Coronary artery (tissue), 2 donors: ENCODE data around the gene PLAAT3.
"Not testable (repeated sequence)": the region's sequence is repeated elsewhere in the genome, so short reads cannot be mapped to it uniquely, and the experiment has no call there.

Source experiments
- DNase-seq: peaks from one replicate; pipeline ENCODE4 v3.0.0-alpha.2; 2017; ENCODE audit warnings: low spot score
- H3K27ac ChIP-seq, 2 donors: fragments of 200-600 bp; sonication (generic); one replicate each; pipeline ENCODE4 v1.5.1; 2016 to 2019
- H3K4me3 ChIP-seq: fragments of 200-600 bp; sonication (generic); 2 replicates; pipeline ENCODE4 v1.5.1; 2016; ENCODE audit warnings: mild to moderate bottlenecking, moderate library complexity
- CTCF ChIP-seq: fragments of 200-600 bp; sonication (generic); IDR thresholded peaks from one replicate; pipeline ENCODE4 v1.5.1; 2019; ENCODE audit warnings: antibody characterized with exemption

The PLAAT3 gene

DNA sequence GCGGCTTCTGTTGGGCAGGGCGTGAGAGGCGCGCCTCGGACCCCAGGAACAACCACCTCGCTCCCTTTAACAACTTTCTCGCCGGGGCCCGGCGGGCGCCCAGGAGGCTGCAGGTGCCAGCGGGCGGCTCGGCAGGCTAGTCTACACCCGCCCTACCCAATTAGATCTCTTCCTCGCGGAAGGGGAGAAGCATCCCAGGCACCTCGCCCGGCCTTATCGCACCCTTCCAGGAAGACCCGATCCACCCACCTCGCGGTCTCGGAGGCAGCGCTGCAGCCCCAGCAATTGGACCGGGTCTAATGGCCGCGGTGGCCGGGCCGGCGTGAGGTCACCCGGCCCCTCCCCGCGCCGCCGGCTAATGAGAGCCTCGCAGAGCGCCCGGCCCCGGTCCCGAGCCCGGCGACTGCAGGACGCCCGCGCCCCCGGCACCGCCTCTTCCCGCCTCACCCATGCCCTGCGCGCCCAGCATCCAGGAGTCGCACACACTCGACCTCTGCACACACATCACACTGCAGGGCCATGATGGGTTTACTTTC is at the start of gene PLAAT3:
PLAAT3 (minus strand) TSS at position 298 of the 536 bp plus-strand sequence. CDS start 419 bp downstream, outside the sequence.
- TF ChIP-seq CTCF: no peak
- peak; percentile 87 for DNase-seq
- H3K27ac ChIP-seq: peak within 1 kb of the TSS; percentile 73 to 91
- H3K4me3 ChIP-seq: peak within 1 kb of the TSS; percentile 91

DNA sequence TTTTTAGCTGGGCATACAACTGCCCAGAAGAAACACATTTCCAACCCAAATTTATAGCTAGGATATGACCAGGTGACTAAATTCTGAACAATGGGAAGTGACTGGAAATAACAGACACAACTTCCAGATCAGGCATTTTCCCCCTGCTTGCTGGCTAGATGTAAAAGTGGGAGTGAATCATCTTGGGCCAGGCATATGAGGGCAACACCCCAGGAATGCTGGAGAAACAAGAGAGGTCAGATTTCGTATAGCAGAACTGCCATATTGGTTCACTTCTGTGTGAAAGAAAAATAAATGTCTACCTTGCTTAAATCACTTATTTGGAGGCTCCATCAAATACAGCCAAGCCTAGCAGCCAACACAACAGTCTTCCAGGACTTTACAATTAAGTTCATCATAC is 49.6 kb upstream of the PLAAT3 start:
- no peak for TF ChIP-seq CTCF
- no peak overlapping the region for H3K27ac ChIP-seq

GRCh38 chr11:63660972-63661371 is 46.7 kb upstream of the PLAAT3 start:
- DNase-seq: no peak
- no peak for TF ChIP-seq CTCF
- Histone ChIP-seq H3K27ac (no peak overlapping the region), H3K4me3 (no peak overlapping the region)

More for the DNA sequence above, 49.6 kb upstream of the PLAAT3 start:
- no peak for DNase-seq
- H3K4me3 ChIP-seq: no peak overlapping the region

DNA sequence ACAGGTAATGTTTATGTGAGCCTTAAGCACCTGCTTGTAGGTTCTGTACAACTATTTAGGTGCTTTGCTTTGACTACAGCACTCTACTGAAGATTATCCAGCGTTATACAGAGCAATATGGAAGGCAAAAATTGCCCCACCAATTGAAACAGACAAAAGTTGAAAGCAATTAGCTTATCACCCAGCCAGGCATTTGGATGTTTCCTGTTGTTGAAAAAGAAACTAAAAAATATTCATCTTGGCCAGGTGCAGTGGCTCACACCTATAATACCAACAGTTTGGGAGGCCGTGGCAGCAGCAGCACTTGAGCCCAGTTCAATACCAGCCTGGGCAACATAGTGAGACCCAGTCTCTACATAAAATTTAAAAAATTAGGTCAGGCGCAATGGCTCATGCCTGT is 38.4 kb upstream of the PLAAT3 start:
- no peak for TF ChIP-seq CTCF

GRCh38 chr11:63643205-63643604 is 29.0 kb upstream of the PLAAT3 start:
- DNase-seq: no peak
- Histone ChIP-seq H3K27ac (no peak overlapping the region), H3K4me3 (no peak overlapping the region)
- TF ChIP-seq CTCF: no peak

More for the DNA sequence above, 38.4 kb upstream of the PLAAT3 start:
- no peak for DNase-seq
- Histone ChIP-seq H3K27ac (no peak overlapping the region), H3K4me3 (no peak overlapping the region)

DNA sequence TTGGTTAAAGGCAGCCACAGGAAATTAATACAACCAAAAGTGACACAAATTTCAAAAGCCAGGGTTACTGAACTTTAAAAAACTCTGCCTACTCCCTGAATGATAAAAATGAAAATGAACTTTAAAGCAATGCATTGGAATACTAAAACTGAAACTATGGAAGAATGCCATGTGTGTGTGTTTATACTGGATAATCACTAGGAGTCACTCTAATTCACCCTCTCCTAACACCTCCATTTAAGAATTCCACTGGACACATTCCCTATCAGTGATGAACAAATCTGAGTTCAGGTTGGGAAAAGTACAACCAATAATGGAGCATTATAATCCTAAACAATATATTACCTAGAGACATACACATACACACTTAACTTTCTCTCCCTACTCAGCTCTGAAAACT is 27.5 kb upstream of the PLAAT3 start:
- no peak for TF ChIP-seq CTCF
- no peak overlapping the region for H3K4me3 ChIP-seq
- H3K27ac ChIP-seq: no peak overlapping the region
- DNase-seq: no peak

DNA sequence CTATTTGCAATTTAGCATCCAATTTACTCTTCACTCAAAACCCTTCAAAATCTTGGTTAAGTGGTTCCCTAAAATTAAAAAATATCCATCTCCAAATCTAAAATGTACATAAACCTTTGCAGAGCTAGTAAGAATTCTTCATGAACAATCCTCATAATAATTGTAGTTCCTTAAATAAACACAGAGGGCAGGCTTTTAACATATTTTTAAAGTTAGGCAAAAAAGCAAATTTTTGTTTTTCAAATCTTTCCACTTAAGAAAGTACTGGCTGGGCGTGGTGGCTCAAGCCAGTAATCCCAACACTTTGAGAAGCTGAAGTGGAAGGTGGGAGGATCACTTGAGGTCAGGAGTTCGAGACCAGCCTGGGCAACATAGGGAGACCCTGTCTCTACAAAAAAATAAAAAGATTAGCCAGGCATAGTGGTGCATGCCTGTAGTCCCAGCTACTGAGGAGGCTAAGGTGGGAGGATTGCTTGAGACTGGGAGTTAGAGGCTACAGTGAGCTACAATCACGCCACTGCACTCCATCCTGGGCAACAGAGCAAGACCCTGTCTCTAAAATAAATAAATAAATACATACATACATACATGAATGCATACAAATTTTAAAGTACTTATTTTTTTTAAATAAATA is 25.1 kb upstream of the PLAAT3 start:
- DNase-seq: no peak
- Histone ChIP-seq H3K27ac (peak overlapping the region in 1 of 2 donors; percentile 8), H3K4me3 (no peak overlapping the region)
- TF ChIP-seq CTCF: peak; percentile 37

GRCh38 chr11:63638436-63638835 is 24.2 kb upstream of the PLAAT3 start:
- H3K27ac ChIP-seq, DNase-seq: not testable (repeated sequence)

More at GRCh38 chr11:63638436-63638835, 24.2 kb upstream of the PLAAT3 start:
- H3K4me3 ChIP-seq: not testable (repeated sequence)
